HCT116 (cell line): ENCODE data around the gene E4F1.

Source experiments
- CEBPB ChIP-seq: IDR thresholded peaks from 2 replicates; pipeline ENCODE4 v1.6.1; 2012; ENCODE audit warnings: low read depth
- CTCF ChIP-seq, 3 experiments: fragments of 200-600 bp in 1 of 3; sonication (generic) in 1 of 3; IDR thresholded peaks in 2 of 3; conservative IDR thresholded peaks in 1 of 3; 2 replicates each; pipeline ENCODE4 v1.5.1; 2012 to 2017; ENCODE audit warnings: low read depth in 2 of 3, low read length in 2 of 3, antibody characterized with exemption in 1 of 3, borderline replicate concordance in 1 of 3, control low read depth in 1 of 3, mild to moderate bottlenecking in 1 of 3, mixed read lengths in 1 of 3, mixed run types in 1 of 3, moderate library complexity in 1 of 3; ENCODE audit not compliant: insufficient read depth in 1 of 3
- EZH2 ChIP-seq: fragments of 200-600 bp; sonication (generic); IDR thresholded peaks from 2 replicates; pipeline ENCODE4 v1.6.1; 2017; ENCODE audit warnings: antibody characterized with exemption, mixed run types
- JUND ChIP-seq: IDR thresholded peaks from 2 replicates; pipeline ENCODE4 v1.6.1; 2012
- POLR2A ChIP-seq: IDR thresholded peaks from 2 replicates; pipeline ENCODE4 v1.7.0; 2011; ENCODE audit warnings: borderline replicate concordance; ENCODE audit not compliant: insufficient read depth, insufficient read length; ENCODE audit errors: extremely low read depth
- POLR2AphosphoS5 ChIP-seq: IDR thresholded peaks from 2 replicates; pipeline ENCODE4 v1.6.1; 2011; ENCODE audit warnings: mild to moderate bottlenecking, low read depth, low read length, moderate library complexity
- RAD21 ChIP-seq: IDR thresholded peaks from 2 replicates; pipeline ENCODE4 v1.6.1; 2012; ENCODE audit warnings: low read depth, mild to moderate bottlenecking
- YY1 ChIP-seq: IDR thresholded peaks from 2 replicates; pipeline ENCODE4 v1.6.1; 2011; ENCODE audit warnings: low read length, low read depth, moderate library complexity, mild to moderate bottlenecking; ENCODE audit not compliant: insufficient replicate concordance; ENCODE audit errors: extremely low read depth
- ZBTB33 ChIP-seq: IDR thresholded peaks from 2 replicates; pipeline ENCODE4 v1.6.1; 2011; ENCODE audit warnings: mild to moderate bottlenecking, low read length, moderate library complexity; ENCODE audit not compliant: insufficient replicate concordance; ENCODE audit errors: extremely low read depth
- TF ChIP-seq, protein P1 (sequence below): IDR thresholded peaks from 2 replicates; pipeline ENCODE4 v1.6.1; 2012; ENCODE audit warnings: low read depth

- TF ChIP-seq ZBTB33 (peak; percentile 70), CTCF (IDR thresholded peaks at IDR 0.05 in 2 of 3, conservative IDR thresholded peaks at IDR 0.05 in 1 of 3; ENCODE audit: borderline replicate concordance in 1 of 3, insufficient read depth in 1 of 3, low read depth in 2 of 3, low read length in 2 of 3) (peak; percentile 43 to 59 (median 49); a peak in 5 of 6 replicates), YY1 (peak; percentile 94), CEBPB (no peak), POLR2AphosphoS5 (peak; percentile 93), RAD21 (peak; percentile 86), POLR2A (peak; percentile 87), EZH2 (no peak), JUND (no peak)
- TF ChIP-seq, protein P1, sequence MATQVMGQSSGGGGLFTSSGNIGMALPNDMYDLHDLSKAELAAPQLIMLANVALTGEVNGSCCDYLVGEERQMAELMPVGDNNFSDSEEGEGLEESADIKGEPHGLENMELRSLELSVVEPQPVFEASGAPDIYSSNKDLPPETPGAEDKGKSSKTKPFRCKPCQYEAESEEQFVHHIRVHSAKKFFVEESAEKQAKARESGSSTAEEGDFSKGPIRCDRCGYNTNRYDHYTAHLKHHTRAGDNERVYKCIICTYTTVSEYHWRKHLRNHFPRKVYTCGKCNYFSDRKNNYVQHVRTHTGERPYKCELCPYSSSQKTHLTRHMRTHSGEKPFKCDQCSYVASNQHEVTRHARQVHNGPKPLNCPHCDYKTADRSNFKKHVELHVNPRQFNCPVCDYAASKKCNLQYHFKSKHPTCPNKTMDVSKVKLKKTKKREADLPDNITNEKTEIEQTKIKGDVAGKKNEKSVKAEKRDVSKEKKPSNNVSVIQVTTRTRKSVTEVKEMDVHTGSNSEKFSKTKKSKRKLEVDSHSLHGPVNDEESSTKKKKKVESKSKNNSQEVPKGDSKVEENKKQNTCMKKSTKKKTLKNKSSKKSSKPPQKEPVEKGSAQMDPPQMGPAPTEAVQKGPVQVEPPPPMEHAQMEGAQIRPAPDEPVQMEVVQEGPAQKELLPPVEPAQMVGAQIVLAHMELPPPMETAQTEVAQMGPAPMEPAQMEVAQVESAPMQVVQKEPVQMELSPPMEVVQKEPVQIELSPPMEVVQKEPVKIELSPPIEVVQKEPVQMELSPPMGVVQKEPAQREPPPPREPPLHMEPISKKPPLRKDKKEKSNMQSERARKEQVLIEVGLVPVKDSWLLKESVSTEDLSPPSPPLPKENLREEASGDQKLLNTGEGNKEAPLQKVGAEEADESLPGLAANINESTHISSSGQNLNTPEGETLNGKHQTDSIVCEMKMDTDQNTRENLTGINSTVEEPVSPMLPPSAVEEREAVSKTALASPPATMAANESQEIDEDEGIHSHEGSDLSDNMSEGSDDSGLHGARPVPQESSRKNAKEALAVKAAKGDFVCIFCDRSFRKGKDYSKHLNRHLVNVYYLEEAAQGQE: no peak
Measured at GRCh38 chr16:2251296-2252111, 28.1 kb downstream of the E4F1 start, which contains the start of gene ECI1.
